ENCODE data around the gene OR10G2.
"Not testable (repeated sequence)": the region's sequence is repeated elsewhere in the genome, so short reads cannot be mapped to it uniquely, and the experiment has no call there.

OR10G2 gene, protein sequence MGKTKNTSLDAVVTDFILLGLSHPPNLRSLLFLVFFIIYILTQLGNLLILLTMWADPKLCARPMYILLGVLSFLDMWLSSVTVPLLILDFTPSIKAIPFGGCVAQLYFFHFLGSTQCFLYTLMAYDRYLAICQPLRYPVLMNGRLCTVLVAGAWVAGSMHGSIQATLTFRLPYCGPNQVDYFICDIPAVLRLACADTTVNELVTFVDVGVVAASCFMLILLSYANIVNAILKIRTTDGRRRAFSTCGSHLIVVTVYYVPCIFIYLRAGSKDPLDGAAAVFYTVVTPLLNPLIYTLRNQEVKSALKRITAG

DNA sequence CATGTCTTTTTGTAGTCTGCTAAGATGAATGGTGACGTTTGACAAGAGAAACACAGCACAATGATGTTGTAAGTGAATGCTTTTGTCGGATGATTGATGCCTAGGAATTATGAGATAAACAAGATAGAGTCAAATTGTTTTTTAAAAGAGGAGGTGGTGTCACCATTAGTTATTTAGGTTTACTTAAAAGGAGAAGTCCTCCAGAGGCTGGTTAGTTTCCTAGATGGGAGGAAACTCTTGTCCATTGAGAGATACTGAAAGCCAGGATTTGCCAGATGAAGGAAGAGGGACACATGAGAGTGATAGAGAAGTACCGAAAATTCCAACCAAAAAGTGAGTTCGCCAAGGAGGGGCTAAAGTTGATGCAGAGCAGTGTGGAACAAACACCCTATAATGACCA, at the start of gene OR10G2:
TSS of gene OR10G2 (minus strand) at position 101 of the 400 bp plus-strand sequence. CDS start at position 3, 98 bp downstream.
- no peak for FAIRE-seq

DNA sequence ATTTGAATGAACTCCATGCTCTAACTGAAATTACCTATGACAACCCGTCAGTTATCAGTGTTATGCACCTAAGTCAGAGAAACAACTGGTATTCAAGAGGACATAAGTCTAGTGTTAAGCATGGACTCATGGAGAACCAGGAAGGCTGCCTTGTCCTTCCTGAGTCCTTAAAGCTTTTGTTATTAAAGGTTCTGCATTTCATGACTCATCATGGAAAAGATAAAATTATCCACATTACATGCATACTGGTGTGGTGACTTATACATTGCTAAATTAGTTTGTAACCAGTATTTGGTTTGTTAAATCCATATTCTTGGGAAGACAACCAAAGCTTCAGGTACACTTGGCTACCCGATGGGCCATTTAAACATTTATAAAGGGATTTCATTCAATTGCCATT, 45.3 kb upstream of the OR10G2 start:
- FAIRE-seq: no peak

DNA sequence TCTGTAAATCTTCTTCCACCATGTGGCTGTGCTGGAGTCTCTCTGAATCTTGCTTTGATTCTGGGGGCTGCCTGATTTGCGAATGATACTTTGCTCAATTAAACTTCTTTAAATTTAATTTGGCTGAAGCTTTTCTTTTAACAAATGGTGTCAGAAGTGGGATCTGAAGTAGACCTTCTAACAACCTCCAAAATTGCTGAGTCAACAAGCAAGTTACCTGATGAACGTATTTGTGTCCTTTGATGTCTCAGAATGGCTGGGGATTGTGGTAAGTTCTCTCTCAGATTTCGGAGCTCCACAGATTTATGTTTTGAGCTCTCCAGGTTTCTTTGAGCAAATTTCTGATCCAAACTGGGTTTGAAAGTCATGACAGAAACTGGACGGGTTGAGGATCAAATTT, 40.8 kb upstream of the OR10G2 start:
- FAIRE-seq: no peak

DNA sequence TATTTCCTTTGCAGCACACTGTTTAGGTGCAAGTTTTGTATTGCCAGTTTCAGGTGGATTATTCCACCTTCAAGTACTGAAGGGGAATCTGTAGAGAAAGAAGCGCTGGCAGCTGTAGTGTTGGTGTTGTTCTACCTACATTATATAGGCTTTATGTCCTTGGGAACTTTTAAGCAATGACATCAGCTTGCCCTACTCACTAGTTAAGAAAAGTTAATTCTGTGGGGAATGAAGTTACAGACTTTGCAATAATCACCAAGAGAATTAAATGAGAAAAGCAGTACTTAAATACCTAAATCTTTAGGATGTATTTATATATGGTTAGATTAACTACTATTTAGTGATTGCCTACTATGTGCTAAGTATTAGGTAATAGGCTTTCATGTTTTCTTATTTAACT, 39.0 kb upstream of the OR10G2 start, which contains the start of gene OR4E1:
TSS of gene OR4E1 (minus strand) at position 101 of the 400 bp plus-strand sequence. CDS start 2,883 bp downstream, outside the sequence.
- FAIRE-seq: no peak

DNA sequence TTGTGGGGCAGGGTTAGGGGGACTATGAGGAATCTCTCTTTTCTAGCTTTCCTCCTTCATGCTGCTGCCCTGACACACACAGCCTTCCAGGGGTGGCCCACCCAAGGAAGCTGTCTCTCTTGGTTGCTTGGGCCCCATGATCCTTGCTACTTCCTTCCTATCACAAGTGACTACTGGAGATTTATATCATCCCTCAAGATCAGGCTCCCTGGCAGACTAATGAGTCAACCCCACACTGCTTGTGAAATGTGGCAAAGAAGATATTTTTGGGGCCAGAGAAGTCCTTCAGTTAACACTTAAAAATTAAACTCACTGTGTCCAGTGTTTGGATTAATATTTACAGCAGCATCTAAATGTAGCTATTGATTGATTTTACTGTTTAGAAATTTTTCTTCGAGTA, 37.4 kb upstream of the OR10G2 start:
- FAIRE-seq: no peak

DNA sequence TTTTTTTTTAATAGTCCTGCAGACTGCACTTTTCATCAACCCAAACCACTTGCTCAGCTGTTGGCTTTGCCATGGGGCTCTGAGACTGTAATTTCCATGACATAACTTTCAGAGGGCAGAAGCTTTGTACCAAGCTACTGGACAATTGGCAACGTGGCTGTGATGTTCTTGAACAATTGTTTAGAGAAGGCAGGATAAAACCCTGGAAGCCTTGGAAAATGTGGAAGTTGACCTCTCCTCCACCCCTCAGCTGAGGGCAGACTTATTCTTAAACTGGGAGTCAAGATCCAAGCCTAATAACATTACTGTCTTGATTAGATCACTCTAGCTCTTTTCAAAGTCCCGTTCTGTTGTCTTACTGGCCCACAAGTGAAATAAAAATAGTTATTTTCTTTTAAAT, 36.6 kb upstream of the OR10G2 start:
- FAIRE-seq: no peak

DNA sequence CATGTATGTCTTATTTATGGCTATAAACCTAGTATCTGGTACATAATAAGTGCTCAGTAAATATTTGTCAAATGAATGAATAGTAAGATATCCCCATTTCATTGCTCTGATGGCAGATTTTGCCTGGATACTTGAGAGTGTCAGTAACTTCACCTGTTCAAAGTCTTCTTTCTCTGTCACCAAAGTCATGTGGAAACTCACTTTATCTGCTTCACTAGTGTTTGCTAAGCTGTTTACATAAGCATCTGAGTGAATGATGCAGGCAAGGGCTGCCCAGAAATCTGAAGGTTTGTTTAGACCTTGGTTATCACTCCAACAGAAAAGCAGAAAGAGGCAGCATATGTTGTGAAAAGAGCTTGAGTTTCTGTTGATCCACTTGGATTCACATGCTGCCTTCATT, 34.5 kb upstream of the OR10G2 start:
- no peak for FAIRE-seq

DNA sequence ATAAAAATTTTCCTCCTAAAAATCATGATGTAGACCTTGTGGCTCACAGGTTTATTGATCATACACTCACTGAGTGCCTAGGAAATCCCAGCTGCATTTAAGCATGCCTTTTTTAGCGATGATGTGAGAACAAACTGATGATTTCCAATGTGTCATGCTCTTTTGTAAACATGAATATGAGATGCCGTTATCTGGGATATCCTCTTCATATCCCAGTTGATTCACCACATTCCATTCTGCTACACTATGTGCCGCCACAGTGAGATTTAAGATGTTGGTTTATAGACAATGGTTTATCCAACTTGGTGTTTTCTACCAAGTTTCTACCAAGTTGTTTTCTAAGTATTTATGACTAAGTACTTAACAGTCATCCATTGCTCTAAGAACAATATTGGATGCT, 33.6 kb upstream of the OR10G2 start:
- FAIRE-seq: no peak

DNA sequence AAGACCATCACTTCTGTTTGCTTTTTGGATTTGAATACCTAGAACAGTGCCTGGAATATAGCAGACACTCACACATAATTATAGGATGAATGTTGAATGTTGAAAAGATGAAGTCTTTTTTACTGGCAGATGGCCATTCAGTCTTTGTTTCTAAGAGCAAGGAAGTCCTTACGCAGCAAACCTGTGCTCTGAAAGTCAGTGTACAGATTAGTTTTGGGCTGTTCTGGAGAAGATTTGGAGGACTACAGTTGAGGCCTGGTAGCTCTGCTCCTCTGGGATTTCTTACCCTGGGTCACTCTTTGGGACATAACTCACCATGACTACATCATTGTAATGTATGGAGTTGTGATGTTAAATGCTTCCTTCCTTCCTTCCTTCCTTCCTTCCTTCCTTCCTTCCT, 22.2 kb upstream of the OR10G2 start:
- no peak for FAIRE-seq

DNA sequence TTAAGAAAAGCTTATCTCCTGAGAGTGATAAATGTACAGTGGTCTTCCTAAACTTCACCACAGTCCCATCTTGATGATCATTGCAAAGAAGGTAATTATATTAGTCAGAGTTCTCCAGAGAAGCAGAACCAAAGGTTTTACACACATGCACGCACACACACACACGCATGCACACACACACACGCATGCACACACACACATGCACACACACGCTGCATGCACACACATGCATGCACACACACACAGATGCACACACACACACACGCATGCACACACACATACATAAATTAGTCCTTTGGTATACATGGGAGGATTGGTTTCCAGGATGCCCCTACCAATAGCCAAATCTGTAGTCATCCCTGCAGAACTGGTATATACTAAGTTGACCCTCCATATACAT, 19.5 kb upstream of the OR10G2 start:
- FAIRE-seq: no peak

DNA sequence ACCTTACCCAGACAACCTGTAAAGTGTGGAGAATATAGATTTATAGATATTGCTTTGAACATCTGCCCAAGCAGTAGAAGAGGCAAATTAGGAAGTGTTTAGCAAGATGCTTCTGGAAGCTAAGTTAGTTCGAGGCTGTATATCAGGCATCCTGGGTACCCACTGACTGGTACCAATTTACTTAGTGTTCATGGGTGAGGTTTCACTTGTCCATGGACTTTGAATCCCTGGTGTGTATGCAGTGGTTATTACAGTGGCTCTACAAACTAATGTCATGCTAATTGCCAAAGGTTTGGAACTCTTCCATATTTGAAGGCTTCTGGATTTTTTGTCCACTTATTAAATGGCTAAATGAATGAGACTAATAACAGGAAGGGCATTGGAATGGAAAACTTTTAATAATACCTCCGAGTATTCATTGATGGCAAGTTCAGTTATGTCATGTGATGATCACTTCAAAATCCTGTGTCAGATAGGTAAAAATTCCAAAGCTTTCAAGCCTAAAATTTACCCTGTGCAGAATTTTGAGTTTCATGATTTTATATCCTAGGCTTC, 18.7 kb upstream of the OR10G2 start, which contains the start of gene OR4E2:
TSS of gene OR4E2 (plus strand) at position 505 of the 555 bp plus-strand sequence. CDS start 11,248 bp downstream, outside the sequence.
- FAIRE-seq: no peak

DNA sequence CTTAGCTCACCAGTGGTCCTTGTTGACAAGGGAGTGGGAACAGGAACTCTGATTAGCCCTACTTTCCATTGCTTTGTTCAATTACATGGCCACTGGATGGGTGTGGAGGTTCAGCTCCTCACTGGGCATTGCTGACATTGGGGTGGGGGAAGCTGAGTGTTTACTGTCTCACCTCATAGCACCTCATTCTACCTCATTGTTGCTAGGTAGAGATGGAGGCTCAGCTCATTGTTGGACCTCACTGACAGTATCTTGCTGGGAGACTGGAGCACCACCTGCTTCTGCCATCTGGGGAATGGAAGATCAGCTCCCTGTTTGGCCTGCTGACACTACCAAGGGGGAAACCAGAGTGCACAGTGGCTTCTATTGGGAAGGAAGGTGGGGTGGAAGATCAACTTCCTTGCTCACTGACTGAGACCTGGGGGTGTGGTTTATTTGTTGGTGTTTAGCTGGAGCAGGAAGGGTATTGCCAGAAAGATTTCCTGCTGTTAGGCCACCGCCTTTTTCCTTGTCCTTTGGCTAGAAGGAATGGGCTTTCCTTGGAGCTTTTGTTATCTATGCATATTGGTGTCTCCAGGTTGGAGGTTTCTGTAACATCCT, 17.6 kb upstream of the OR10G2 start:
- FAIRE-seq: no peak

DNA sequence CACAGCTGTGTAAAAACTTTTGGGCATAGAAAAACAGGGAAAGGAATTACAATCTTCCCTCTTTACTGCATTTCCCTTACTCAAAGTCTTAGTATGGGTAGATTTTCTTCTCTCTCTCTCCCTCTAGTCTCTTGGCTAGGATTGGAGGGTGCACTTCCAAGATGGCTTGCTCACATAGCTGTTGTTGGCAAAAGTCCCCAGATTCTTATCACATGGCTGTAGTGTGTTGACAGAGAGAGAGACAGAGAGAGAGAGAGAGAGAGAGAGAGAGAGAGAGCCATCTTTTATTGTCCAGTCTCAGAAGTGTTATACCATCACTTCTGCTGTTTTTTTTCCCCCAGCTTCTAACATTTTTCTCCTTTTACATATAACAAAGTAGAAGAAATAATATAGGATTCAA, 12.6 kb upstream of the OR10G2 start:
- no peak for FAIRE-seq

DNA sequence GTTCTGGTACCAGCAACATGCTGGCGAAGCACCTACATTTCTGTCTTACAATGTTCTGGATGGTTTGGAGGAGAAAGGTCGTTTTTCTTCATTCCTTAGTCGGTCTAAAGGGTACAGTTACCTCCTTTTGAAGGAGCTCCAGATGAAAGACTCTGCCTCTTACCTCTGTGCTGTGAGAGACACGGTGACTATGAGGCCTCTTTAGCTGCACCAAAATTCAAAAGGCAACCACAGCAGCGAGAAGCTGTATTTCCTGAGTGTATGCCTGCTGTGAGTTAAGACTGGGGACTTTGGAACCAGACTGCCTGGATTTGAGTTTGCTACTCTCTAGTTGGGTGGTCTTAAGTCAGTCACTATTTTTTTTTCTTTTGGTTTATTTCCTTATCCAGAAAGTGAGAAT, 8.7 kb upstream of the OR10G2 start:
- FAIRE-seq: no peak

DNA sequence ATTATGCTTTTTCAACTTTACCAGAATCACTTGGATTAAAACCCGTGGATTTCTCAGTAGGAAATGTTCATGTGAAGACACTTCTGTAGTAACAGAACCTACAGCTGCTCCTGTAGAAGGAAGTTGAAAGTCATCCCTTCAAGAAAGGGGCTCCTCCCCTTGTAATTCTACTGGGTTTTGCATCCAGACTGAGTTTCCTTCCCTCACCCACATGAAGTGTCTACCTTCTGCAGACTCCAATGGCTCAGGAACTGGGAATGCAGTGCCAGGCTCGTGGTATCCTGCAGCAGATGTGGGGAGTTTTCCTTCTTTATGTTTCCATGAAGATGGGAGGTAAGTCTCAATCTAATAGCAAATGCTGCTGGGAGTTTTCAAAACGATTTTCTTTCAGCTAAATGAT, 7.9 kb upstream of the OR10G2 start:
- no peak for FAIRE-seq

DNA sequence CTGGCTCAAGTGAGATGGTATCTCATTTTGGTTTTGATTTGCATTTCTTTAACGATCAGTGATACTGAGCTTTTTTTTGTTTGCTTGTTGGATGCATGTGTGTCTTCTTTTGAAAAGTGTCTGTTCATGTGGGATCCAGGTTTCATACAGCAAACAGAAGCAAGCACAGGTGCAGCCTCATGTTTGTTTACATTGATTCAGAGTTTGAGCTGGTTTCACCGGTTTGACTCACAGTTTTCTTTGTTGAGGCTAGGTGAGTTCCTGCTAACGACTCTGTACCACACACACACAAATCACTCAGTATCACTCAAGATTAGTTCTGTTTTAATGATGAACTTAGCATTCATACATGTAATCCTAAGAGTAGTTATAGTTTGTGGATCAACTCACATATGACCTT, 3.7 kb downstream of the OR10G2 start:
- FAIRE-seq: no peak

DNA sequence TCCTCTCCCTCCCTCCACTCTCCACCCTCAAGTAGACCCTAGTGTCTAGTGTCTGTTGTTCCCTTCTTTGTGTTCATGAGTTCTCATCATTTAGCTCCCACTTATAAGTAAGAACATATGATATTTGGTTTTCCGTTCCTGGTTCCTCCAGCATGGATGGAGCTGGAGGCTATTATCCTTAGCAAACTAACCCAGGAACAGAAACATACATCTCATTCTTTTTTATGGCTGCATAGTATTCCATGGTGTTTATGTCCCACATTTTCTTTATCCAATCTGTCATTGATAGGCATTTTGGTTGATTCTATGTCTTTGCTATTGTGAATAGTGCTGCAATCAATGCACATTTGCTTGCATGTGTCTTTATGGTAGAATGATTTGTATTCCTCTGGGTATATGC, 4.2 kb downstream of the OR10G2 start:
- not testable (repeated sequence) for FAIRE-seq

DNA sequence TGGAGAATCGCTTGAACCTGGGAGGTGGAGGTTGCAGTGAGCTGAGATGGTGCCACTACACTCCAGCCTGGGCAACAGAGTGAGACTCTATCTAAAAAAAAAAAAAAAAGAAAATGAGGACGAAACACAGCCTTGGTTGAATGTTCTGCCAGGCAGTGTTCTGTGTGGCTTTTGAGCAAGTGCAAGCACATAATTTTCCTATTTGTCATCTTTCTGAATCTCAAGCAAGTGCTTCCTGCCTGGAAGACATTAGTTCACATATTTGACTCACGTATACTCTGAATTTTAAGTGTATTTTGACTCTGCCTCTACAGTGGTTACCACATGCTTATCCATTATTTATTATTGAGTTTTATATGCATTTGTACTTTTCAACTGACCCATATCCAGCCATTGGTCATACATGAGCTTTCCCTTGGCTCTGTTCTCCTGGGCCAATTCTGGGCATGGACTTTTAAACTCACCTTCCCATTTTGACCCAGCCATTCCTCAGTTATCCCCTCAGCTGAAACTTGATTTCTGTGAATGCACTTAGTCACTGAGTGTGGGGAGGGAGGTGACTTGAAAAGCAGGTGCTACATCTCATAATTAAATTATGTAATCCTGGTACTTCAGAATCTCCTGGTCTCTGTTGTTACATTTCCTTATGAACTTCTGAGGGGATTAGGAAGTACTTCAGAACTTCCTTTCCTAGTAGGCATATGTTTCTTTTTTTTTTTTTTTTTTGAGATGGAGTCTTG, 8.1 kb downstream of the OR10G2 start:
- no peak for FAIRE-seq

DNA sequence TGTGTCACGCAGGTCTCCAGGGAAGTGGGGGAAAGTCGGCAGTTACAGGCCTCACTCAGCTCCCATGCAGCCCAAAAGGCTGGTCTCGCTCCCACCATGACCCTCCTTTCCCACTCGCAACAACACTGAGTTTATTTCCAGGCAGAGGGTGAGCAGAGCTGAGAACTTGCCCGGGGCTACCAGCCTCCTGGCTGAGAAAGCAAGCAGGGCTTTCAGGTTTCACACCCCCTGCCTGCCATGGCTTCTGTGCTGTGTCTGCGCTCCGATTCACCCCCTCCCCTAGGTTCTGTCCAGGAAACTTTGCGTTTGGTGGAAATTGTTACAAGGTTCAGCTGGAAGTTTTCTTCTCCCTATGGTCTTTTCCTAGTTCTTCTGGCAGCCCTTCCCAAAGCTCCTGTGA, 17.1 kb downstream of the OR10G2 start:
- no peak for FAIRE-seq

DNA sequence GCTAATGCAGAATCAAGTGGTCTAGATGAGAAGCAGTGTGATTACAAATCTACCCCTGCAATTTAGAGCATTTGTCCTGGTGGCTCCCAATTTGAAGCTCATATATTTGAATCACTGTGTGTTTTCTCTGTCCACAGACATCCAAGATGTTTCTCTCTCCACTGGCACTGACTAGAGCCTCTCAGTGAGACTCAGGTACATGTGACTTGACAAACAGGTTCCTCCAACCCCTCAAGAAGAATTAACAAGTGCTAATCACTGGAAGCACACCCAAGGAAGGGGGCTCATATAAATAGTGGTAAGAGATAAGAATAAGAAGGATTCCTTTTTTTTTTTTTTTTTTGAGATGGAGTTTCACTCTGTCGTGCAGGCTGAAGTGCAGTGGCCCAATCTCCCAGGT, 20.5 kb downstream of the OR10G2 start:
- no peak for FAIRE-seq

DNA sequence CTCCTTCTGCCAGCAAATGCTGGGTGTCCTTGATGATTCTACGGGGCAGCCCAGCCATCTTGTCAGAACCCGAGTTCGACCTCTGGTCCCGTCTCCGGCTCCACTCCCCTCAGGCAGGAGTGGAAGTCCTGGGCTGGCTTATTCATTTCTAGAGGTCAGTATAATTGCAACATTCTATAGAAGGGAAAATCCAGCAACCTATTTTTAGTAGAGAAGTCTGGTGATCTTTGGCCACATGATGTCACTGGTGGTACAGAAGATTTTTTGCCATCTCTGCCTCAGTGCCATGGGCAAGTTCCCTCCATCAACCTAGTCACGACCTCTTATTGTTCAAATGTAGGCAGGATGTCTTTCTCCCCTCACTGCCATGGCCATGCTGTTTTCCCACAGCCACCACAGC, 22.4 kb downstream of the OR10G2 start:
- no peak for FAIRE-seq

DNA sequence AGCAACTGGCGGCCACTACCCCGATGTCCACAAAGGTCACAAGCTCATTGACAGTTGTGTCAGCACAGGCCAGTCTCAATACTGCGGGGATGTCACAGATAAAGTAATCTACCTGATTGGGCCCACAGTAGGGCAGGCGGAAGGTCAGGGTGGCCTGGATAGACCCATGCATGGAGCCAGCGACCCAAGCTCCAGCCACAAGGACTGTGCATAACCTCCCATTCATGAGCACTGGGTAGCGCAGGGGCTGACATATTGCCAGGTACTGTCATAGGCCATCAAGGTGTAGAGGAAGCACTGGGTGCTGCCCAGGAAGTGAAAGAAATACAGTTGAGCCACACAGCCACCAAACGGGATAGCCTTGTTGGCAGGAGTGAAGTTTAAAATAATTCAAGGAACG, 32.6 kb downstream of the OR10G2 start:
- not testable (repeated sequence) for FAIRE-seq

DNA sequence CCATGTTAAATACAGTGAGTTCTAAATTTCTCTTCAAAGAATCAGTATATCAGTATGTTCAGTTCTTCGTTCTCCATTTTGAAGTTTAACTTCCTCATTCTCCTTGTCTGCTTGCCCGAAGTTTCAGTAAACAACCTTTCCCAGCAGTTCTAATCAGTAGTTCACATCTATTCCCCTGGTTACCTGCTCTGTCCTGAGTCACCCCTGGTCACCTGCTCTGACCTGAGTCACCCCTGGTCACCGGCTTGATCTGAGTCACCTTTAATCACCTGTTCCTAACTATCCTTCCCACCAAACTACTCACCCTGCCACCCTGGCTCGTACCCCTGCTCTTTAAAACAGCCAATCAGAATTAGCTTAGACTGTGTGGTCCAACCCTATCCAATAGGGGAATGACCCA, 45.4 kb downstream of the OR10G2 start:
- FAIRE-seq: no peak

All from colon (tissue), 2 donors.